Ovary (tissue), 9 donors: Measurements from ENCODE around the gene ZNF664. TPM values are rescaled to one million over a fixed set of nuclear protein-coding genes. Genes with fewer than 3 reads are reported as not detected.

ENCODE experiments used
- DNase-seq, 5 donors: peaks; one replicate each; pipeline ENCODE4 v3.0.0-alpha.2; 2019 to 2020
- H3K27ac ChIP-seq, 2 donors: fragments of 200-600 bp; one replicate each; pipeline versions ENCODE4 v1.5.1 to v1.8.0; 2019 to 2022
- H3K27me3 ChIP-seq: fragments of 200-600 bp; one replicate; pipeline ENCODE4 v1.8.0; 2022
- H3K36me3 ChIP-seq: fragments of 200-600 bp; sonication (generic); one replicate; pipeline ENCODE4 v1.5.1; 2019
- H3K4me1 ChIP-seq: one replicate; pipeline ENCODE4 v1.8.1; 2013; ENCODE audit warnings: mild to moderate bottlenecking, moderate library complexity; ENCODE audit not compliant: insufficient read depth
- H3K4me3 ChIP-seq: fragments of 200-600 bp; sonication (generic); one replicate; pipeline ENCODE4 v1.5.1; 2017
- H3K9me3 ChIP-seq, 2 donors: fragments of 200-600 bp in 1 of 2; sonication (generic) in 1 of 2; one replicate each; pipeline versions ENCODE4 v1.5.1 to v1.8.1; 2013 to 2019; ENCODE audit warnings: mild to moderate bottlenecking in 1 of 2, moderate library complexity in 1 of 2
- CTCF ChIP-seq, 3 donors: fragments of 450-650 bp in 2 of 3; fragments of 200-600 bp in 1 of 3; IDR thresholded peaks; one replicate each; pipeline versions ENCODE4 v1.5.1 to v1.8.0; 2016 to 2022; ENCODE audit warnings: antibody characterized with exemption in 3 of 3, mild to moderate bottlenecking in 1 of 3
- EP300 ChIP-seq: sonication (generic); formaldehyde crosslinking; IDR thresholded peaks from one replicate; pipeline ENCODE4 v1.6.1; 2017; ENCODE audit warnings: antibody characterized with exemption
- POLR2A ChIP-seq: fragments of 450-650 bp; IDR thresholded peaks from one replicate; pipeline ENCODE4 v1.6.1; 2017; ENCODE audit warnings: antibody characterized with exemption, mild to moderate bottlenecking, moderate library complexity
- WGBS, 3 donors: extraction: QIAGEN DNeasy Blood & Tissue Kit in 1 of 3; methylation state at CpG; one replicate each; pipeline versions ENCODE4 v1.1.5 to v1.1.7; 2013 to 2017; 5-methylcytosine and 5-hydroxymethylcytosine counted together
- intact Hi-C, 4 donors: fragments of 100-400 bp; cut with DNase I; formaldehyde crosslinking; loops; one replicate each; pipeline versions ENCODE4 v1.11.0 to v1.15.1; 2022 to 2023
- polyA plus RNA-seq, 2 donors: library from polyadenylated mRNA; stranded (reverse); fragments of 200-250 nt in 1 of 2; fragments of 350-450 nt in 1 of 2; fragmentation: Illumina TruSeq in 1 of 2; extraction: RNeasy Lipid Tissue Mini Kit (QIAGEN cat#74804) in 1 of 2; gene quantifications; one replicate each; pipeline ENCODE4 v1.2.3, GENCODE V29; 2013 to 2014
- total RNA-seq, 7 donors: library from RNA; depleted of rRNA in 2 of 7; stranded (reverse); fragments of >200 nt in 2 of 7; fragmentation: NEBNext Ultra II Directional in 3 of 7; extraction: Animal tissue kit (Norgen Biotek cat#: 25700) in 3 of 7; gene quantifications; one replicate each; pipeline versions ENCODE4 v1.1.0 to v1.2.4, GENCODE V29; 2016 to 2023
- donor health status: DM: no; HTN: no; CAD: no; lungs with moderate emphysema.
- donor health status: DM: no; HTN: no; CAD: no.
- donor health status: Bipolar disorder and iron deficiency.
- donor health status: DM: yes; HTN: yes; CAD: no.
- donor health status: DM: no; HTN: no; CAD: no.
- donor health status: DM: yes; HTN: yes; CAD: no.

ZNF664 gene
- total and polyA plus RNA-seq, 9 donors, result 33.5 to 74.7 (median 58.6) TPM

- Histone ChIP-seq H3K36me3 (no peaks in the 10 kb centered on the region), H3K9me3 (no peaks in the 10 kb centered on the region), H3K27ac (no peak overlapping the region), H3K4me3 (no peak overlapping the region), H3K27me3 (no peaks in the 10 kb centered on the region), H3K4me1 (no peaks in the 10 kb centered on the region)
- intact Hi-C loops, result no loop called here
- 76 to 85% (median 83%) methylated on average over 6 of the region's 6 CpGs for WGBS, 3 donors
- no peak for DNase-seq
- TF ChIP-seq EP300 (no peak), POLR2A (no peak), CTCF (IDR thresholded peaks at IDR 0.05) (no peak)
These were observed 29.1 kb downstream of the ZNF664 start for GRCh38 chr12:124002021-124002644.

DNA sequence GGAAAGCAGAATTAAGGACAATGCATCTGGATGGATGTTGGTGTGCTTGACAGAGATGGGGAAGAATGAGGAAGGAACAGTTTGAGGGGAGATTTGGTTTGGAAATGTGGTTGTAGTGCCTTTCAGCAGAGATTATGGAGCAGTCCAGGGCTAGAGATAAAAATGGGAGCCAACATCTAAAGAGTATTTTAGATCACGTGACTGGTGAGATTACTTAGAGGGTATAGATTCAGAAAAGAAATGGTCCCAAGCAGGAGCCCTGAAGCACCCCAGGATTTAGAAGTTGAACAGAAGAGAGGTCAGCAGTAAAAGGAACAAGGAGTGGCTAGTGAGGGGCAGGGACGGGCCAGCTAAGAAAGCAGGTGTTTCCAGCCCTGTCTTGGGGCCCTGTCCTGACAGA, 29.6 kb downstream of the ZNF664 start:
- Histone ChIP-seq H3K27me3 (no peaks in the 10 kb centered on the region), H3K36me3 (no peaks in the 10 kb centered on the region), H3K4me3 (no peak overlapping the region), H3K9me3 (no peaks in the 10 kb centered on the region), H3K27ac (no peak overlapping the region), H3K4me1 (no peaks in the 10 kb centered on the region)
- TF ChIP-seq EP300, result no peak
- no peak for TF ChIP-seq CTCF (IDR thresholded peaks at IDR 0.05)
- no peak for TF ChIP-seq POLR2A
- intact Hi-C loops, result no loop called here
- WGBS, 3 donors, result 69 to 93% (median 93%) methylated on average over 2 of the region's 2 CpGs
- DNase-seq, result no peak

- Histone ChIP-seq H3K9me3 (no peaks in the 10 kb centered on the region), H3K4me1 (no peaks in the 10 kb centered on the region), H3K27ac (no peak overlapping the region), H3K4me3 (no peak overlapping the region), H3K27me3 (no peaks in the 10 kb centered on the region), H3K36me3 (no peaks in the 10 kb centered on the region)
- TF ChIP-seq EP300 (no peak), POLR2A (no peak), CTCF (IDR thresholded peaks at IDR 0.05) (no peak)
- no peak for DNase-seq
- intact Hi-C loops, result no loop called here
- 96 to 99% (median 96%) methylated on average over 9 of the region's 9 CpGs for WGBS, 3 donors
These were observed 31.3 kb downstream of the ZNF664 start for GRCh38 chr12:124004233-124004875.

GRCh38 chr12:124006085-124006845, 33.2 kb downstream of the ZNF664 start:
- intact Hi-C loops, result no loop called here
- H3K4me3 ChIP-seq, result no peak overlapping the region
- no peak for DNase-seq

More at GRCh38 chr12:124006085-124006845, 33.2 kb downstream of the ZNF664 start:
- no peaks in the 10 kb centered on the region for H3K36me3 ChIP-seq
- no peaks in the 10 kb centered on the region for H3K4me1 ChIP-seq
- no peak overlapping the region for H3K27ac ChIP-seq
- WGBS, 3 donors, result 78 to 85% (median 80%) methylated on average over 11 of the region's 11 CpGs
- H3K9me3 ChIP-seq, result no peaks in the 10 kb centered on the region
- no peaks in the 10 kb centered on the region for H3K27me3 ChIP-seq
- TF ChIP-seq CTCF (IDR thresholded peaks at IDR 0.05) (no peak), EP300 (no peak), POLR2A (no peak)
